PC-9 (cell line): ENCODE measurements around the gene BCL2L1. TPM values are rescaled to one million over a fixed set of nuclear protein-coding genes. Genes with fewer than 3 reads are reported as not detected.

Source experiments
- BruUV-seq: library from RNA; stranded (reverse); fragments of 400-500 nt; replicated peaks from 2 replicates; lab custom pipeline; 2021; lab: Mats Ljungman, UMichigan
- CTCF ChIA-PET: fragments of 300-600 bp; sonication (Branson Sonifier 250); formaldehyde crosslinking; loops from one replicate; lab custom pipeline; 2022; ENCODE audit warnings: antibody characterized with exemption; lab: Charles Lee
- POLR2A ChIA-PET: fragments of 300-600 bp; sonication (Branson Sonifier 250); formaldehyde crosslinking; loops from one replicate; lab custom pipeline; 2022; ENCODE audit warnings: antibody characterized with exemption; ENCODE audit not compliant: unreplicated experiment; lab: Charles Lee
- DNase-seq, 2 experiments: peaks; one replicate each; pipeline versions ENCODE4 v3.0.0 to v3.0.0-alpha.2; 2015 to 2022; ENCODE audit warnings: mixed read lengths in 1 of 2
- H2AFZ ChIP-seq: fragments of 200-600 bp; sonication (generic); 2 replicates; pipeline ENCODE4 v1.8.1; 2017; ENCODE audit warnings: antibody characterized with exemption
- H3F3A ChIP-seq: fragments of 200-600 bp; sonication (generic); 2 replicates; pipeline ENCODE4 v1.8.1; 2017; ENCODE audit warnings: antibody characterized with exemption, mild to moderate bottlenecking, low read depth; ENCODE audit not compliant: insufficient read depth
- H3K27ac ChIP-seq: fragments of 200-600 bp; sonication (generic); 2 replicates; pipeline ENCODE4 v1.6.1; 2016; ENCODE audit warnings: mixed run types
- H3K27me3 ChIP-seq: fragments of 200-600 bp; sonication (generic); 2 replicates; pipeline ENCODE4 v1.6.1; 2016; ENCODE audit warnings: low read depth, mixed run types; ENCODE audit not compliant: insufficient read depth
- H3K36me3 ChIP-seq: fragments of 200-600 bp; sonication (generic); 2 replicates; pipeline ENCODE4 v1.6.1; 2016; ENCODE audit warnings: low read depth, mixed run types
- H3K4me1 ChIP-seq: fragments of 200-600 bp; sonication (generic); replicated peaks from 2 replicates; pipeline ENCODE4 v1.6.1; 2016; ENCODE audit warnings: mixed run types; ENCODE audit not compliant: insufficient read depth
- H3K4me2 ChIP-seq: fragments of 200-600 bp; sonication (generic); 2 replicates; pipeline ENCODE4 v1.6.1; 2017; ENCODE audit warnings: mixed run types
- H3K4me3 ChIP-seq: fragments of 200-600 bp; sonication (generic); 2 replicates; pipeline ENCODE4 v1.6.1; 2016; ENCODE audit warnings: mixed run types
- H3K79me2 ChIP-seq: fragments of 200-600 bp; sonication (generic); 2 replicates; pipeline ENCODE4 v1.6.1; 2017; ENCODE audit warnings: low read depth, mixed run types
- H3K9me2 ChIP-seq: fragments of 200-600 bp; sonication (generic); 2 replicates; pipeline ENCODE4 v1.8.1; 2017; ENCODE audit warnings: mild to moderate bottlenecking; ENCODE audit not compliant: insufficient read depth
- H3K9me3 ChIP-seq: fragments of 200-600 bp; sonication (generic); 2 replicates; pipeline ENCODE4 v1.8.1; 2016; ENCODE audit warnings: low read depth; ENCODE audit not compliant: insufficient read depth
- H4K20me1 ChIP-seq: fragments of 200-600 bp; sonication (generic); 2 replicates; pipeline ENCODE4 v1.8.1; 2017; ENCODE audit not compliant: insufficient read depth
- CTCF ChIP-seq: fragments of 200-600 bp; sonication (generic); conservative IDR thresholded peaks from 2 replicates; pipeline ENCODE4 v1.6.1; 2017; ENCODE audit warnings: mixed run types, antibody characterized with exemption, mild to moderate bottlenecking, moderate library complexity
- EZH2 ChIP-seq: fragments of 200-600 bp; sonication (generic); IDR thresholded peaks from 2 replicates; pipeline ENCODE4 v1.8.0; 2017; ENCODE audit warnings: antibody characterized with exemption, low read depth
- intact Hi-C: fragments of 100-400 bp; cut with micrococcal nuclease; formaldehyde crosslinking; loops from one replicate; pipeline ENCODE4 v1.10.0; 2022; ENCODE audit not compliant: unreplicated experiment
- total RNA-seq: library from RNA; stranded (reverse); gene quantifications from 2 replicates; pipeline ENCODE4 v1.2.3, GENCODE V29; 2021

BCL2L1 gene
- total RNA-seq, 1 experiment from 2014 or later, result 125 TPM

DNA sequence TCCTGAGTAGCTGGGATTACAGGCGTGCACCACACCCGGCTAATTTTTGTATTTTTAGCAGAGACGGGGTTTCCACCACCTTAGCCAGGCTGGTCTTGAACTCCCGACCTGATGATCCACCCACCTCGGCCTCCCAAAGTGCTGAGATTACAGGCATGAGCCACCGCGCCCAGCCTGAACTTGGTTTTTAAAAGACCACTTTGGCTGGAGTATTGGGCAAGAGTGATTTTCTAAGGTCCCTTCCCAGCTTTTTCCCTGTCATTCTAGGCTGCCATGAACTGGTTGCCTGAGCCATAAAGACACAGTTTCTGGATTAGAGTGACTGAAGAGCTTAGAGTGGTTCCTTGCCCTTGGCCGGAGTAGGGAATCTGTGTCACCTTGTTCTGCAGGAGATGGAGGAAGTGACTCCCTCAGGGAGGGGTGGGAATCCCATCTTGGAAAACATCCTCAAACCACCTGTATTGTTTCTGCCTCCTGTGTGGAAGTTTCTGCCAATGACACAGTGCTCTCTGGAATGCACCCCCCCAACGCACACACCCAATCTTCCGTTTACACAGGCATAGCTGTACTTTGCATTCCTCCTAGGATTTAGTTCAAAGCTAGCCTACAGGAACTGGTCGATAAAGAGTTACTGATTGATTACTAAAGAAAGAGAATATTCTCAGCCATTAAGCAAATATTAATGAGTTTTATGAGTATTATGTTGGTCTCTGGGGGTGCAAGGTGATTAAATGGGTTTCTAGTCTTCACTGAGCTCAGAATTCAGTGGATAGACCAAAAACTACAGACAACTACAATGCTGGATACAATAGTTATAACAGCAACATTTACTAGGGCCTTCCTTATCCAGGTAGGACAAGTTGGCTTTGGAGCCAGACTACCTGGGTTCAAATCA, 18.2 kb downstream of the BCL2L1 start:
- Histone ChIP-seq H3K36me3 (peaks cover 50% of the 10 kb centered on the region), H4K20me1 (no peaks in the 10 kb centered on the region), H3K4me3 (peak overlapping the region; percentile 29; the same call in 1 of the 2 replicates), H3K27ac (peak overlapping the region; percentile 95), H3F3A (peaks cover 91% of the 10 kb centered on the region), H3K4me1 (peaks cover 90% of the 10 kb centered on the region), H3K9me2 (no peaks in the 10 kb centered on the region), H3K4me2 (peak overlapping the region; percentile 73), H3K79me2 (peaks cover 96% of the 10 kb centered on the region), H3K27me3 (no peaks in the 10 kb centered on the region), H2AFZ (no peak overlapping the region), H3K9me3 (no peaks in the 10 kb centered on the region)
- intact Hi-C loops, result loop anchor here (1.0 to 2.0 kb wide), 3 partner anchors 8 to 26 kb away; no protein-coding TSS in a partner anchor
- ChIA-PET CTCF (interaction anchor here (0.6 to 2.9 kb wide), 5 partner anchors 8 to 935 kb away, joined by 4 to 34 read pairs (median 9); partner anchors contain the start of gene BCL2L1), POLR2A (interaction anchor here (0.6 to 1.8 kb wide), 13 partner anchors 9 to 144 kb away, joined by 3 to 43 read pairs (median 6); partner anchors contain the start of gene BCL2L1)
- TF ChIP-seq EZH2 (no peak), CTCF (no peak)
- DNase-seq, result peak; percentile 92 to 98
- TSS peak; percentile 66 for BruUV-seq

- Histone ChIP-seq H3K79me2 (peaks cover 96% of the 10 kb centered on the region), H3K9me3 (no peaks in the 10 kb centered on the region), H4K20me1 (no peaks in the 10 kb centered on the region), H3F3A (peaks cover 91% of the 10 kb centered on the region), H3K27me3 (no peaks in the 10 kb centered on the region), H2AFZ (no peak overlapping the region), H3K4me1 (peaks cover 91% of the 10 kb centered on the region), H3K9me2 (no peaks in the 10 kb centered on the region), H3K4me2 (0 out of 2 replicates have a peak overlapping the region, but pooled peaks have one; percentile 4), H3K27ac (peak overlapping the region; percentile 95), H3K4me3 (no peak overlapping the region), H3K36me3 (peaks cover 62% of the 10 kb centered on the region)
- CTCF ChIA-PET, result interaction anchor here (1.3 kb wide), 1 partner anchor 38 kb away, joined by 4 read pairs; no protein-coding TSS in a partner anchor
- no TSS peak for BruUV-seq
- intact Hi-C loops, result no loop called here
- POLR2A ChIA-PET, result no interaction called here
- no peak for DNase-seq
- TF ChIP-seq EZH2 (no peak), CTCF (no peak)
Measured at GRCh38 chr20:31701591-31701990, 21.1 kb downstream of the BCL2L1 start.

GRCh38 chr20:31700747-31701146, 21.9 kb downstream of the BCL2L1 start:
- peaks cover 91% of the 10 kb centered on the region for H3K79me2 ChIP-seq
- H3K36me3 ChIP-seq, result peaks cover 53% of the 10 kb centered on the region

More at GRCh38 chr20:31700747-31701146, 21.9 kb downstream of the BCL2L1 start:
- no peak for TF ChIP-seq CTCF
- TF ChIP-seq EZH2, result no peak
- DNase-seq, result no peak
- no peaks in the 10 kb centered on the region for H3K9me2 ChIP-seq
- no peak overlapping the region for H2AFZ ChIP-seq
- H3K9me3 ChIP-seq, result no peaks in the 10 kb centered on the region
- no peak overlapping the region for H3K4me3 ChIP-seq
- peak overlapping the region; percentile 95 for H3K27ac ChIP-seq
- H3F3A ChIP-seq, result peaks cover 87% of the 10 kb centered on the region
- ChIA-PET CTCF (interaction anchor here (1.3 kb wide), 1 partner anchor 37 kb away, joined by 4 read pairs; no protein-coding TSS in a partner anchor), POLR2A (interaction anchor here (0.6 kb wide), 1 partner anchor 89 kb away, joined by 19 read pairs; no protein-coding TSS in a partner anchor)
- no peaks in the 10 kb centered on the region for H4K20me1 ChIP-seq
- peaks cover 88% of the 10 kb centered on the region for H3K4me1 ChIP-seq
- intact Hi-C loops, result no loop called here
- no peaks in the 10 kb centered on the region for H3K27me3 ChIP-seq
- H3K4me2 ChIP-seq, result 0 out of 2 replicates have a peak overlapping the region, but pooled peaks have one; percentile 53
- no TSS peak for BruUV-seq
